ENCODE data around the gene LNPEP.

GRCh38 chr5:97021416-97021815 lies 85.5 kb downstream of the LNPEP start:
- no peak for TF ChIP-seq CTCF (IDR thresholded peaks at IDR 0.05)
- TF ChIP-seq POLR2AphosphoS5 (IDR thresholded peaks at IDR 0.05; ENCODE audit: insufficient read depth in 1 of 2, low read depth in 1 of 2): no peak

Data from vagina (tissue), 2 donors.